HL-60/S4 treated with phorbol 12-myristate 13-acetate at 8.2 ng/mL for 4 days and 3 days (cell line): ENCODE data around the gene COL4A2.

Experiments
- in situ Hi-C: fragments of 300-500 bp; cut with MboI; formaldehyde crosslinking; loops from 2 replicates; pipeline ENCODE4 v1.15.0; 2022; ENCODE audit warnings: low sequenced_read_pairs

COL4A2 gene

GRCh38 chr13:110306960-110307766, at the start of gene COL4A2, which contains the start of gene COL4A1:
Gene COL4A2, plus strand, starts transcription at chr13:110307284. Its CDS starts 620 bp downstream, at chr13:110307904.
Gene COL4A1, minus strand, starts transcription at chr13:110307157. Its CDS starts 130 bp downstream, at chr13:110307027.
- in situ Hi-C loops = no loop called here

DNA sequence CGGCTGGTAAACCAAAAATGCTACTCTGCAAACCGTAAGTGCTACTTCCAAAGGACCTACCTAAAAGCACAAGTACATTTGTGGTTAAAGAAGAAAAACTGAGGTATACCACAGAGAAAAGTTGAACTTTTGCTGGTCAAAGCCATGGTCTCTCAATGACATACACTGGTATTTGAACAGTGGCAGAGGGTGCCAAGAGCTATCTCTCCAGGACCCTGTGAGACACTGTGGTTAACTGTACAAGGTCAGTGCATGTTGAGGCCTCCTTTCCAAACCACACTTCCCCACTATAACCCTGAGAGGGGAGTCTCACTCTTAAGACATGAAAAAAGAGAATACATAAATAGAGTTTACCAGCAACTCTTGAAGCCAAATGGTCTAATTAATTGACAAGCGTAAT, 49.7 kb upstream of the COL4A2 start:
- in situ Hi-C loops = no loop called here

DNA sequence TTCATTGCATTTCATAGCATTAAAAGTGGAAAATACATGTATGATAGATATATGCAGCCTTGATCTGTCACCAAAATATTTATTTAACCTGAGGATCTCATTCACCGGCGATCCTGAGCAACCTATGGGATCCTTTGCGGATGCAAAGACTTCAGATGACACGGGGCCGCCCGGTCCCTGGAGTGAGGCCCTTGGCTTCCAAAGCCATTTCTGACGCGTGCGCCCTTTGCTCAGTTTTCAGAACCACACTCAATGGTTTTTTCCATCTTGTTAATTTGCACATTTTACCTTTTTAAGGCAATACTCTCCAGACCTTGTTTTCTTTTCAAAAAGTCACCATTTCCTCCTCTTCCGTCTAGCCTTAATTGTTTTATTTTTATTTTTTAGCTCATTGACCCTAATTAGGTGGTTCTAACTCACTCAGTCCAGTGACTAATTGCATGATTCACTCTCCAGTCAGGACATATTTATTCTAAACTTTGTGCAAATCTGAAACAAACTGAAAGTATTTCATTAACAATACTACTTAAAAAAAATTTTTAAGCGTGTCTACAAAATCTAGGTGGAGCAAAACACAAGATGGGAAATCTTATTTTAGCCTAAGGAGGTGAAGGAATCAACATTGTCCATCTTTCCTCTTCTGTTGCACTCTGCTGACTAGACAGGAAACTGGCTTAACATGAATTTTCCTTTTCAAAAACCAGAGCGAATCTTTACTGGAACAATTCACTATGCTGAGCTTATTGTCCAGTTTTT, 48.0 kb upstream of the COL4A2 start:
- in situ Hi-C loops = no loop called here

GRCh38 chr13:110259651-110260050, 47.4 kb upstream of the COL4A2 start:
- in situ Hi-C loops = no loop called here

GRCh38 chr13:110261166-110262081, 45.7 kb upstream of the COL4A2 start:
- in situ Hi-C loops = no loop called here

GRCh38 chr13:110262082-110262436, 45.0 kb upstream of the COL4A2 start:
- in situ Hi-C loops = no loop called here

DNA sequence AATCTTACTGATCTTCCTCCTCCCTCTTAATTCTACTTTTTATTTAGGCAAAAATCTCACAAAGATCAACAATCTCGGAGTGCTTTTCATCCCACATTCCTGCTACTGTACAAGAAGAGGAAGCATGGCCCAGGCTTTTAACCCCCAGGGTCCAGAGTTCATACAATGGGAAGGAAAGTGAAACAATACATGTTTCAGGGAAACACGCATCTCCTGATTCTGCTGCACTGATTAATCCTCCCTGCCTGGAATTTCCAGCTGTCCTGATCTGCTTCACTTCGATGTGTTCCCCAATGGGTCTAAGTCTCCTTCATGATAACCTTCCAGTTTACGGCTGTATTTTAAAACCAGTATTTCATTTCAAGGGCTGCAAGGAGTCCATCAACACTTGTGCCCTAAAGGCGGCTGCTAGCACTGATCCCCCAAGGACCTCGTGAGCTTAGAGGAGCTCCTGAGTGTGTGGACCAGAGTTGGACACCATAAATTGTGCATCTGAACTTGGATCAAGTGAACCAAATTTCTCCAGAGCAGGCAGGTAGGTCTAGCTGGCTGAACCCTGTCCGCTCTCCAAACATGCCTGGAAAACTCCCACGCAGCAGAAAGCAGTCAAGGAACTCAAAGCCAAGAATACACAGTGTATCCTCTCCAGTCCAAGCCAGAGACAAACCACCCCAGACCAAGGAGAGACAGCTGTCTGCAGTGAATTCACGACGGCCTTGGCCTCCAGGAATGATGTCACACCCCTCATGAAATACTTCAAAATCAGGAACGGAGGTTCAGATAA, 44.4 kb upstream of the COL4A2 start:
- in situ Hi-C loops = no loop called here

- in situ Hi-C loops = no loop called here
Measured at GRCh38 chr13:110263404-110263803, 43.7 kb upstream of the COL4A2 start.

DNA sequence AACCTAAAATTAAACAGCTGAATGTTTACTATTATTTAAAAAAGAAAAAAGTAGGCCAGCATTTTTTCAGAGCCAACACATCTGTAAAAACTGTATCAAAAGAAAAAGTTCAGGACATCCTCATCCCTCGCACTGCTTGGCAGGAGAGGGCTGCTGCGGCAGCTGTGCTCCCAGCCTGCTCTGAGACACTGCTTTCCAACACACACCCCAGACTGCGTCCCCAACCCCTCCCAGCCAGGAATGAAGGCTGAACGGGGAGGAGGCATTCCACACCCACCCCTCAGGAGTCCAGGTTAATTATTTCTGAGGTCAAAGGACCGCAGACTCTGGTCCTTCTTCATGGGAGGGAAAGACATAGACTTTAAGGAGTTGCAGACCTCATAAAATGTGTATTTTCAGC, 43.2 kb upstream of the COL4A2 start:
- in situ Hi-C loops = no loop called here

DNA sequence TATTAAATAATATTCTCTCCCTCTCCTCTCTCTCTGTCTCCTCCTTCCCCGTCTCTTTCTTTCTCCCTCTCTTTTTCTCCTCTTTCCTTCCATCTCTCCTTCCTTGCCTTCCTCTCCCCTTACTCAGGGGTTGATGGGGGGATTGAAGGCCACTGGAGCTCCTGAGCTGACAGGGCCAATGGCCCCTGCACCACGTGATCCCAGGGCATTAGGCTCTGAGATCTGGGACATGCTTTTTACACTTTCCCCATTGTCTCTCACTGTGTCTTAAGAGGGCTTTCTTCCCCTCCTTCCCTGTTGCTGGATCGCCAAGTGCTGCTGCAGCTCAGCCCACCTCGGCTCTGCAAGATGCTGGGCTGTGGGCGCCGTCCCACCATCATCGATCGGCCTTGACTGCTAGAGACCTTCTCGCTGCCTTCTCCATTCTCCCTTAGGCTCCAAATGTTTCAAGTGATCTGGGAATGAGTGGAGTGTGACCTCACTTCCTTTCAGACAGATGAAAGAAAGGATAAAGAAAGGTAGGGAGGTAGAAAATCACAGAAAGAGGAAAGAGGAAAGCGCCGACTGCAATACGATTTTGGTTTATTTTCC, 42.3 kb upstream of the COL4A2 start:
- in situ Hi-C loops = no loop called here

DNA sequence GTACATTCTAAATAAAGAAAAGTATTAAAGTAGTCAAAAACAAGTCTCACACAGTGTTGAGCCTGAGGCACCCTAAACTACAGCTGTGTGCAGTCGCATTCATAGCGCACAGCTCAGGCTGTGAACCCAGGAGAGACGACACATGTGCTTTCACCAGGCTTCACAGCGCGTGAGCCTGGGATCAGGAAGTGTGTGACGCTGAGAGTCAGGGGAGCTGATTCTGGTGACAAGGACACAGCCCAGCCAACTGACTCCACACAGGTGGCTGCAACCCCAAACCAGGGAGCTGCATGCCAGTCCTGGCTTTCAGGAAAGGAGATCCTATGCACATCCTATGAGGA, 41.8 kb upstream of the COL4A2 start:
- in situ Hi-C loops = no loop called here

DNA sequence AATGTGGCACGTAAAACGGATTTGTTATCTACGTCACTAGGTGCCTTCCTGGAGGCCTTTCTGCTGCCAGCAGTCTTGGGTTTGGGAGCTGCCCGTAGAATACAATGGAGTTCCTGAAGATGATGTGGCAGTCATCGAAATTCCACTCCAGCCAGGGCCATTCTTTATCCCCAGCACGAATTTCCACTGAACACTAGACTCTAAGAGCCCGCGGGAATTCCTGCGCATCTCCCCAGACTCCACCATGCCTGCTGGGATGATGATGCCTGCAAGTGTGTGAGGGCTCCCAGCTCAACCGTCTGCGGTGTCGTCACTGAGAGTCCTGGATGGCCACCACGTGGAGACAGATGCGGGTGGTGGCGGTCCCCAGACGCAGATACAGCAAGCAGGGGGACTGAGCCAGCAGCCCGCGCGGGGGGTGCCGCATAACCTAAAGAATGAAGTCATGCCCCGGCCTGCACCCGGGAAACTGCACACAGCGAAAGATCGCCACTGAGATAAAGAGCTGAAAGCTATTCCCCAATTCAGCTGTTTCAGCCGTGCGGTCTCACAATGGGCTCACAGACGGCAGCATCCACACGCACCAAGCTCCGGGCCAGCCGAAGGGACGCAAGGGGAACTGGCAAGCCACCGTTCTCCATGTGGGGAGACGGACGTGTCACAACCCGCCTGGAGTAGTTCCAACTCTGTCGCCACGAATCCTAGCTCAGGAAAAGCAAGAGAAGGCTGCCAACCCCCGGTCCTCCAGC, 41.2 kb upstream of the COL4A2 start:
- in situ Hi-C loops = no loop called here

DNA sequence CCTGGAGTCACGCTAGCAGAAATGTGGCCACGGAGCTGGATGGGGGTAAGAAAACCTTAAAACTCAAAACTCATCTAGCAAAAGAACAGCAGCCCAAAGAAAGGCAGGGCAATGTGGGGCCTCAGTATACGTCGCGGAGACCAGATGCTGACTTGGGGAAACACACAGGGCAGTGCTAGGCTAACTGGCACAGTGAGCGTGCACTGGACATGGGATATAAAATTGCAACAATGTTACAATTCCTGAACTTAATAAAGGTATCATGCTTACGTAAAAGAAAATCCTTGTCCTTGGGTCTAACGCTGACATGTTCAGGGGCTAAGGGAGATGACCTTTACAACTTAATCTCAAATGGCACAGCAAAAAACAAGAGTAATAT, 40.7 kb upstream of the COL4A2 start:
- in situ Hi-C loops = no loop called here

DNA sequence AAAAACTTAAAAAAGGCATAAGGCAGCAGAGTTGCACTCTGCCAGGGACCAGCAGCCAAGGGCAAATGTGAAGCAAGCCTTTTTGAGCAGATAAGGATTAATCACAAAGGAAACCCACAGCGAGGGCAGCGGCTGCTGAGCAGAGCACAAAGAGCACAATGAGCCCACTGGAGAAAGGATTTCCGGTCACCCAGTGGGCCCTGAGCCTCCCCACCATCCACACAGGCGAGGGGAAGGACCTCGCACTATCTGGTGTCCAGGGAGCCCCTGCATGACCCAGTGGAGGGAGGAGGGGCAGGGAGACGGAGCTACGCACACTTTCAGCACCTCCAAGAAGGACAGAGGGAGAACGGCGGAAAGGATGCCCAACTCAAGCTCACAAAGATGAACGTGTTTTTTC, 40.1 kb upstream of the COL4A2 start:
- in situ Hi-C loops = no loop called here

DNA sequence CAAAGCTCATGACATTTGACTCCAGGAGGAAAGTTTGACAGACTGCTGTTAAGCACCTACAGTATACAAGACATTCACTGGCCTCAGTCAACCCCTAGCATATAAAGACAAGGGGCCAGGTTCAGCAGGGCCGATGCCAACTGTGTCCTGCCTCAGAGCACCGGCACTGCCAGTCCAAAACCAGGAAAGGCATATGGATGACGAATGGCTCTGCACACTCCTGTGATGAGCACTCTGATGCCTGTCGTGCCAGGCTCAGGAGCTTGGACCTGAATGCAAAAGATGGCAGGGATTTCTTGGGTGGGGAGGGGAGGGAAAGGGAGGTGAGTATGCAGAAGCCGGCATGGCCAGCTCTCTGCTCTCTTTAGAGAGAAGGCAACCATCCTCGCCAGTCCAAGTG, 39.0 kb upstream of the COL4A2 start:
- in situ Hi-C loops = no loop called here

GRCh38 chr13:110268576-110269185, 38.4 kb upstream of the COL4A2 start:
- in situ Hi-C loops = no loop called here

DNA sequence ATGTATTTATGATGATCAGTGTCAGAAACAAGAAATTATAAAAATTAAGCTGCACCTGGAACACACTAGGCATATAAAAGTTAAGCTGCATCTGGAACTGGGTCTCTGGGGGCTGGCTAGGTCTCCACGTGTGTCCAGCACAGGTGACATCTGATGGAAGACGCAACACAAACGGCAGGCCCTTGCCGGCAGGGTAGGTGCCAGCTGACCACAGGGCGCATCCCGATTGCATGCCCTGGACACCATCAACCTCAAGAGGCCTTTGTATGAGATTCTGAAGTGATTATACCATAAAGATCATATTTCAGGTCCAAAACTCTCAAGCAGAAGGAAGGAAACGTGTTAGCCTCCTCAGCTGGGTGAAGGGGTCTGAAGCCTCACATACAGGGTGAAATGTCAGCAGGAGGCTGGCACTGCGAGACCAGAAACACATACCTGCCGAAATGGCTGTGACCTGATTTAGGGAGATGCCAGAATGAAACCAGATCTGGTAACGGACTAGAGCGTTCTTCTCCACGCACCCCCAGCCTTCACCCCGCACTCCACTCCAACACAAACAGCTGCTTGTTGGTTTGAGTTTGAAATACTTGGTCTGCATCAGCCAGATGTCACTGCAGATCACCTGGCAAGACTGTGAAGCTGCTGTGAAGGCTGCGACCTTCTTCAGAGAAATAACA, 37.4 kb upstream of the COL4A2 start:
- in situ Hi-C loops = no loop called here

DNA sequence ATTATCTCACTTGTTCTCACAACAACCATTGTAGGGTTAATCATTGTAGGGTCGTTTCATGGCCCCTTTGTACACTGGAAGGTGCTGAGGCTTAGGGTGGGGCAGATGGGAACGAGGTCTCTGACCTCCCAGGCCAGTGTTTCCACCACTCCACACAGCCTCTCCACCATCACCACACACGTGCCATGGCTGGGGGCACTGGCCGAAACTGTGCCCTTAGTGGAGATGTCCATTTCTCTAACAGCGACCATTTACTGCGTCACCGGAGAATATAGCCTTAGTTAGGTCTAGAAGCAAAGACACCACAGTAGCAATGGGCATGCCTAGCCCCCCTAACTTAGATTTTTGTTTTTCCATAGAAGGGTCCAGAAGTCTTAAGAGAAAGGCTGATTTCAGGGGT, 36.6 kb upstream of the COL4A2 start:
- in situ Hi-C loops = no loop called here

GRCh38 chr13:110271313-110271712, 35.8 kb upstream of the COL4A2 start:
- in situ Hi-C loops = no loop called here
